Fibroblast of upper back skin (primary cell): Measurements from ENCODE around the gene SLC8A3.
A peak's percentile ranks its signal among the peaks of the same experiment; 100 is the strongest.

Source experiments
- DNase-seq: peaks from one replicate; pipeline ENCODE4 v3.0.0-alpha.2; 2013

Gene SLC8A3

GRCh38 chr14:70022771-70023445 lies 165.8 kb downstream of the SLC8A3 start:
- DNase-seq, result no peak

GRCh38 chr14:70021548-70022220 lies 167.1 kb downstream of the SLC8A3 start:
- no peak for DNase-seq

GRCh38 chr14:70020352-70021170 lies 168.2 kb downstream of the SLC8A3 start:
- no peak for DNase-seq

GRCh38 chr14:70019695-70020094 lies 169.1 kb downstream of the SLC8A3 start:
- DNase-seq, result no peak

GRCh38 chr14:70018713-70019211 lies 170.0 kb downstream of the SLC8A3 start:
- DNase-seq, result no peak

- DNase-seq, result no peak
Observed at GRCh38 chr14:70018230-70018629, 170.5 kb downstream of the SLC8A3 start.

- DNase-seq, result no peak
Observed at GRCh38 chr14:70014406-70015095, 174.2 kb downstream of the SLC8A3 start.

GRCh38 chr14:70013271-70013873 lies 175.4 kb downstream of the SLC8A3 start:
- peak; percentile 3 for DNase-seq

GRCh38 chr14:70011708-70012107 lies 177.0 kb downstream of the SLC8A3 start:
- DNase-seq, result no peak

- no peak for DNase-seq
Observed at GRCh38 chr14:70011098-70011497, 177.7 kb downstream of the SLC8A3 start.

GRCh38 chr14:70009961-70010360 lies 178.8 kb downstream of the SLC8A3 start:
- no peak for DNase-seq

GRCh38 chr14:70008284-70009262 lies 180.2 kb downstream of the SLC8A3 start:
- DNase-seq, result no peak

GRCh38 chr14:70006699-70007098 lies 182.1 kb downstream of the SLC8A3 start:
- no peak for DNase-seq

GRCh38 chr14:70005281-70005805 lies 183.4 kb downstream of the SLC8A3 start:
- no peak for DNase-seq

GRCh38 chr14:70004791-70005190 lies 184.0 kb downstream of the SLC8A3 start:
- DNase-seq, result no peak

GRCh38 chr14:70002589-70003346 lies 186.0 kb downstream of the SLC8A3 start:
- DNase-seq, result no peak

GRCh38 chr14:70000601-70001000 lies 188.2 kb downstream of the SLC8A3 start:
- DNase-seq, result no peak

GRCh38 chr14:69999261-69999674 lies 189.5 kb downstream of the SLC8A3 start:
- peak; percentile 11 for DNase-seq

GRCh38 chr14:69997849-69998248 lies 190.9 kb downstream of the SLC8A3 start:
- no peak for DNase-seq

GRCh38 chr14:69996216-69996615 lies 192.5 kb downstream of the SLC8A3 start:
- no peak for DNase-seq
